Ascending aorta (tissue), 2 donors: ENCODE measurements around the gene FCHSD1. TPM values are rescaled to one million over a fixed set of nuclear protein-coding genes. Genes with fewer than 3 reads are reported as not detected.
A peak's percentile ranks its signal among the peaks of the same experiment; 100 is the strongest.

Experiments
- DNase-seq, 2 donors: peaks; one replicate each; pipeline ENCODE4 v3.0.0-alpha.2; 2019; ENCODE audit warnings: low spot score in 2 of 2
- H3K27ac ChIP-seq, 2 donors: fragments of 200-600 bp; sonication (generic); one replicate each; pipeline ENCODE4 v1.5.1; 2016 to 2017; ENCODE audit warnings: mild to moderate bottlenecking in 1 of 2
- H3K27me3 ChIP-seq: fragments of 200-600 bp; sonication (generic); one replicate; pipeline ENCODE4 v1.5.1; 2017
- H3K36me3 ChIP-seq, 2 donors: fragments of 200-600 bp; sonication (generic); one replicate each; pipeline ENCODE4 v1.5.1; 2016
- H3K4me1 ChIP-seq, 2 donors: fragments of 200-600 bp; sonication (generic); one replicate each; pipeline ENCODE4 v1.5.1; 2016 to 2017; ENCODE audit warnings: mild to moderate bottlenecking in 1 of 2
- H3K4me3 ChIP-seq, 2 donors: fragments of 200-600 bp; sonication (generic); one replicate each; pipeline ENCODE4 v1.5.1; 2016 to 2017; ENCODE audit warnings: mild to moderate bottlenecking in 1 of 2
- H3K9me3 ChIP-seq, 2 donors: fragments of 200-600 bp; sonication (generic); one replicate each; pipeline ENCODE4 v1.5.1; 2016
- intact Hi-C: fragments of 100-400 bp; cut with DNase I; formaldehyde crosslinking; loops from one replicate; pipeline ENCODE4 v1.15.1; 2023
- total RNA-seq: library from RNA; depleted of rRNA; stranded (reverse); fragments of >200 nt; gene quantifications from one replicate; pipeline ENCODE4 v1.1.0, GENCODE V29; 2016
- TF ChIP-seq, protein P1 (sequence below), 3 experiments: fragments of 200-600 bp in 2 of 3; fragments of 450-650 bp in 1 of 3; sonication (generic) in 2 of 3; IDR thresholded peaks; one replicate each; pipeline ENCODE4 v1.5.1; 2016 to 2019; ENCODE audit warnings: antibody characterized with exemption in 3 of 3, mild to moderate bottlenecking in 1 of 3, moderate library complexity in 1 of 3

The FCHSD1 gene
- 127 TPM for total RNA-seq

GRCh38 chr5:141650851-141651727 is at the start of gene FCHSD1:
TSS of gene FCHSD1 (minus strand) at chr5:141651418. CDS start at chr5:141651368, 50 bp downstream.
- peaks cover 0 to 12% of the 10 kb centered on the region in 2 donors for H3K4me1 ChIP-seq
- peak within 1 kb of the TSS; percentile 12 to 65 for H3K27ac ChIP-seq
- peak; percentile 64 to 95 for DNase-seq
- TF ChIP-seq, protein P1, sequence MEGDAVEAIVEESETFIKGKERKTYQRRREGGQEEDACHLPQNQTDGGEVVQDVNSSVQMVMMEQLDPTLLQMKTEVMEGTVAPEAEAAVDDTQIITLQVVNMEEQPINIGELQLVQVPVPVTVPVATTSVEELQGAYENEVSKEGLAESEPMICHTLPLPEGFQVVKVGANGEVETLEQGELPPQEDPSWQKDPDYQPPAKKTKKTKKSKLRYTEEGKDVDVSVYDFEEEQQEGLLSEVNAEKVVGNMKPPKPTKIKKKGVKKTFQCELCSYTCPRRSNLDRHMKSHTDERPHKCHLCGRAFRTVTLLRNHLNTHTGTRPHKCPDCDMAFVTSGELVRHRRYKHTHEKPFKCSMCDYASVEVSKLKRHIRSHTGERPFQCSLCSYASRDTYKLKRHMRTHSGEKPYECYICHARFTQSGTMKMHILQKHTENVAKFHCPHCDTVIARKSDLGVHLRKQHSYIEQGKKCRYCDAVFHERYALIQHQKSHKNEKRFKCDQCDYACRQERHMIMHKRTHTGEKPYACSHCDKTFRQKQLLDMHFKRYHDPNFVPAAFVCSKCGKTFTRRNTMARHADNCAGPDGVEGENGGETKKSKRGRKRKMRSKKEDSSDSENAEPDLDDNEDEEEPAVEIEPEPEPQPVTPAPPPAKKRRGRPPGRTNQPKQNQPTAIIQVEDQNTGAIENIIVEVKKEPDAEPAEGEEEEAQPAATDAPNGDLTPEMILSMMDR (IDR thresholded peaks at IDR 0.05) = peak in 1 of 3 experiments; percentile 29
- H3K27me3 ChIP-seq = no peaks in the 10 kb centered on the region
- no peaks in the 10 kb centered on the region for H3K9me3 ChIP-seq
- intact Hi-C loops = loop anchor here (2.0 kb wide), 1 partner anchor 14 kb away; the partner anchor contains the start of genes HDAC3 and RELL2
- peaks cover 12 to 28% of the 10 kb centered on the region in 2 donors for H3K36me3 ChIP-seq
- peak within 1 kb of the TSS; percentile 76 to 85 for H3K4me3 ChIP-seq

GRCh38 chr5:141697586-141697985 is 46.4 kb upstream of the FCHSD1 start:
- peaks cover under 1 to 10% of the 10 kb centered on the region in 2 donors for H3K4me1 ChIP-seq
- intact Hi-C loops = no loop called here
- H3K36me3 ChIP-seq = no peaks in the 10 kb centered on the region
- H3K27me3 ChIP-seq = peaks cover 8% of the 10 kb centered on the region
- no peaks in the 10 kb centered on the region for H3K9me3 ChIP-seq
- TF ChIP-seq, protein P1 (IDR thresholded peaks at IDR 0.05) = no peak
- H3K4me3 ChIP-seq = no peak overlapping the region
- DNase-seq = no peak
- H3K27ac ChIP-seq = no peak overlapping the region

GRCh38 chr5:141696431-141696830 is 45.2 kb upstream of the FCHSD1 start:
- TF ChIP-seq, protein P1 (IDR thresholded peaks at IDR 0.05) = no peak
- H3K27ac ChIP-seq = no peak overlapping the region
- no peaks in the 10 kb centered on the region for H3K9me3 ChIP-seq
- H3K27me3 ChIP-seq = peaks cover 8% of the 10 kb centered on the region
- no peak overlapping the region for H3K4me3 ChIP-seq
- intact Hi-C loops = no loop called here
- no peaks in the 10 kb centered on the region for H3K36me3 ChIP-seq
- no peaks in the 10 kb centered on the region for H3K4me1 ChIP-seq
- no peak for DNase-seq

GRCh38 chr5:141695627-141696215 is 44.5 kb upstream of the FCHSD1 start:
- no peak for DNase-seq
- intact Hi-C loops = no loop called here
- no peaks in the 10 kb centered on the region for H3K36me3 ChIP-seq
- H3K27me3 ChIP-seq = peaks cover 6% of the 10 kb centered on the region
- H3K4me1 ChIP-seq = no peaks in the 10 kb centered on the region
- no peak overlapping the region for H3K4me3 ChIP-seq
- TF ChIP-seq, protein P1 (IDR thresholded peaks at IDR 0.05) = no peak
- H3K9me3 ChIP-seq = no peaks in the 10 kb centered on the region
- no peak overlapping the region for H3K27ac ChIP-seq

DNA sequence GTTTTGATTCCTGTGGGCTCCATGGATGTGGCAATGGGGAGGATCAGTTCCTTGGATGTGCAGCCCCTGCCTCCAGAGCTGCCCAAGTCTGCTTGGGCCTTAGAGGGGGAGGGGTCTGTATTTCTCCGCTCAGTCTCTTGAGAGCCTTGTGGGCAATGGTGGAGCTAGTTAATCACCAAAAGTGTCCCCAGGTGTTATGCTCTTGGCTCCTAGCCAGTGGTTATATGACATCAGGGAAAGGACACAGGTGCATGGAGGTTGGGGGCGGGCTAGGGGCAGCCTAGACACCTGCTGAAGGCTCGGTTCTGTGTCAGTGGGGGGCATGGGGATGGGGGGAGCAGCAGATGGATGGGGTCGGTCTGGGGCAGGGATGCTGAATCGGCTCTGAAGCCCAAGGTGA is 43.3 kb upstream of the FCHSD1 start:
- Histone ChIP-seq H3K27ac (no peak overlapping the region), H3K4me3 (no peak overlapping the region), H3K27me3 (no peaks in the 10 kb centered on the region), H3K4me1 (no peaks in the 10 kb centered on the region), H3K9me3 (no peaks in the 10 kb centered on the region), H3K36me3 (no peaks in the 10 kb centered on the region)
- no peak for DNase-seq
- intact Hi-C loops = no loop called here
- TF ChIP-seq, protein P1 (IDR thresholded peaks at IDR 0.05) = no peak
